Astrocyte of the spinal cord (primary cell): Measurements from ENCODE around the gene KRTAP10-1.

Source experiments
- DNase-seq: peaks from one replicate; pipeline ENCODE4 v3.0.0; 2011; ENCODE audit warnings: low read depth, low spot score
- H3K4me3 ChIP-seq: 2 replicates; pipeline ENCODE4 v1.5.1; 2011; ENCODE audit warnings: low read depth, mild to moderate bottlenecking, low read length, moderate library complexity
- CTCF ChIP-seq: IDR thresholded peaks from 2 replicates; pipeline ENCODE4 v1.5.1; 2012; ENCODE audit warnings: low read depth, mild to moderate bottlenecking, low read length, inconsistent platforms
- in situ Hi-C: cut with HindIII; loops from 2 replicates; pipeline ENCODE4 v1.10.0; 2017; ENCODE audit warnings: low sequenced_read_pairs

The KRTAP10-1 gene

GRCh38 chr21:44544566-44544965 lies 4.6 kb upstream of the KRTAP10-1 start:
- no peak overlapping the region for H3K4me3 ChIP-seq
- TF ChIP-seq CTCF, result no peak
- no peak for DNase-seq
- in situ Hi-C loops, result no loop called here

GRCh38 chr21:44542716-44543115 lies 2.7 kb upstream of the KRTAP10-1 start:
- no peak overlapping the region for H3K4me3 ChIP-seq
- no peak for DNase-seq
- in situ Hi-C loops, result no loop called here
- no peak for TF ChIP-seq CTCF

- no peak for DNase-seq
- no peak overlapping the region for H3K4me3 ChIP-seq
- no peak for TF ChIP-seq CTCF
- in situ Hi-C loops, result no loop called here
Observed at GRCh38 chr21:44540741-44541288, 820 bp upstream of the KRTAP10-1 start.

- DNase-seq, result no peak
- H3K4me3 ChIP-seq, result no peak overlapping the region
- in situ Hi-C loops, result no loop called here
- no peak for TF ChIP-seq CTCF
Observed at GRCh38 chr21:44539046-44539445, 949 bp downstream of the KRTAP10-1 start.

GRCh38 chr21:44537930-44538911 lies 1.8 kb downstream of the KRTAP10-1 start:
- in situ Hi-C loops, result no loop called here
- DNase-seq, result no peak
- no peak overlapping the region for H3K4me3 ChIP-seq
- TF ChIP-seq CTCF, result no peak

- no peak overlapping the region for H3K4me3 ChIP-seq
- no peak for DNase-seq
- TF ChIP-seq CTCF, result no peak
- in situ Hi-C loops, result no loop called here
Observed at GRCh38 chr21:44535963-44536362, 4.0 kb downstream of the KRTAP10-1 start.
